GM18498 (cell line): ENCODE data around the gene ZBTB7B.
"Not testable (repeated sequence)": the region's sequence is repeated elsewhere in the genome, so short reads cannot be mapped to it uniquely, and the experiment has no call there.

Source experiments
- ATAC-seq: cut with Tn5 transposase; IDR thresholded peaks from one replicate; pipeline ENCODE4 v1.9.1; 2021; ENCODE audit warnings: mild to moderate bottlenecking, moderate library complexity; ENCODE audit not compliant: unreplicated experiment

The ZBTB7B gene

DNA sequence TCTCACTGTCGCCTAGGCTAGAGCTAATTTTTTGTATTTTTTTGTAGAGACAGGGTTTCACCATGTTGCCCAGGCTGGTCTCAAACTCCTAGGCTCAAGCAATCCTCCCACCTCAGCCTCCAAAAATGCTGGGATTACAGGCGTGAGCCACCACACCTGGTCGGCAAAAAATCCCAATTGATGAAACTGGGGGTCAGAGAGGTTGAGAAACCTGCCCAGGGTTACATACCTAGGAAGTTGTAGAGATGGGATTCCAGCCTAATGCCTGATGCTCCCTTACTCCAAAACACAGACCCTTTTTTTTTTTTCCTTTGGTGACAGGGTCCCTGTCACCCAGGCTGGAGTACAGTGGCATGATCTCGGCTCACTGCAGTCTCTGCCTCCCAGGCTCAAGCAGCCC lies 15.9 kb upstream of the ZBTB7B start:
- ATAC-seq = not testable (repeated sequence)

DNA sequence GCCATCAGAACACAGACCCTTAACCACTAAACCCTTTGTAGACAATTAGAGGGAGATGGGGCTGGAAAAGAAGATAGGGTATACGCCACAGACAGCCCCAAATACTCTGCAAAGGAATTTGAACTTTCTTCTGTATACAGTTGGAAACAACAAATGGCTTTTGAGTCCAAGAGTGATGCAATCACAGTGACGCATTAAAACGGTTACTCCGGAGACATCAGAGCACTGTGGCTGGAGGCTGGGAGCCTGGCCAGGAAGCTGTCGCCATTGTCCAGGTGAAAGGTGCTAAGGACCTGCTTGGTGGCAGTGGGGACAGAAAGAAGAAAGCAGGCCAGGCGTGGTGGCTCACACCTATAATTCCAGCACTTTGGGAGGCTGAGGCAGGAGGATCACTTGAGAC lies 15.3 kb upstream of the ZBTB7B start:
- no peak for ATAC-seq

DNA sequence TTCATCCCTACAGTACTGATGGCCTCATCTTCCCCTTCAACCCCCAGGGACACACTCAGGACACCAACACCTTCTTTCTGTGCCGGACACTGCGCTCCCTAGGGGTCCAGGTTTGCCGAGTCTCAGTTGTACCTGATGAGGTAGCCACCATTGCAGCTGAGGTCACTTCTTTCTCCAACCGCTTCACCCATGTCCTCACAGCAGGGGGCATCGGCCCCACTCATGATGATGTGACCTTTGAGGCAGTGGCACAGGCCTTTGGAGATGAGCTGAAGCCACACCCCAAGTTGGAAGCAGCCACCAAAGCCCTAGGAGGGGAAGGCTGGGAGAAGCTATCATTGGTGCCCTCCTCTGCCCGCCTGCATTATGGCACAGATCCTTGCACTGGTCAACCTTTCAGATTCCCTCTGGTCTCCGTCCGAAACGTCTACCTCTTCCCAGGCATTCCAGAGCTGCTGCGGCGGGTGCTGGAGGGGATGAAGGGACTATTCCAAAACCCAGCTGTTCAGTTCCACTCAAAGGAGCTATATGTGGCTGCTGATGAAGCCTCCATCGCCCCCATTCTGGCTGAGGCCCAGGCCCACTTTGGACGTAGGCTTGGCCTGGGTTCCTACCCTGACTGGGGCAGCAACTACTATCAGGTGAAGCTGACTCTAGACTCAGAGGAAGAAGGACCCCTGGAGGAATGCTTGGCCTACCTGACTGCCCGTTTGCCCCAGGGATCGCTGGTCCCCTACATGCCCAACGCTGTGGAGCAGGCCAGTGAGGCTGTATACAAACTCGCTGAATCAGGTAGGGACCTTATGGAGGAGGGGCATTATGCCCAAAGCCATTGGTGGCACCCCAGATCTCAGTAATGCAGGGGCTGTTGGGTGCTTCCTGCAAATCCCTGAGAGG lies 14.3 kb upstream of the ZBTB7B start:
- ATAC-seq = no peak

DNA sequence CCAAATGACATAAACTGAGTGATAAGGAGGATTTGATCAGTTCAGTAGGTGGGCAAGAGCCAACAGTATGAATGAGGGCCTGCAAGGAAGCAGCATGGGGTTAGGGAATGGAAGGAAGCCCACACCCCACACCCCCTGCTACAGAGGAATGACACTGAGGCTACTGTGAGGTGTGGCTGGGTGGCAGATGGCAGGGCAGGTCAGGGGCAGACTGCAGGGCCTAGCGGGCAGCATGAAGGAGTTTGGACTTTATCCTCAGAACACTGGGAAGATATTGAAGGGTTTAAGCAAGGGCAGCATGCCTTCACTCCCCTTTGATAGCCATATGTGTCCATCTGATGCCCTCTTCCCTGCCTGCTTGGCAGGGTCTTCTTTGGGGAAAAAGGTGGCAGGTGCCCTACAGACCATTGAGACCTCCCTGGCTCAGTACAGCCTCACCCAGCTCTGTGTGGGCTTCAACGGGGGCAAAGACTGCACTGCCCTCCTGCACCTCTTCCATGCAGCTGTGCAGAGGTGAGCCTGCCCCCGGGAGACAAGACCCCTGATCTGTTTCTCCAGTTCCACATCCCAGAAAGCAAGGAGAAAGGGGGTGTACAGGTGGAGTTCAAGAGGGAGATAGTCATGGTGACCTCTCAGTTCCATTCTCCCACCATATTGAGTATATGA lies 13.3 kb upstream of the ZBTB7B start:
- ATAC-seq = no peak

DNA sequence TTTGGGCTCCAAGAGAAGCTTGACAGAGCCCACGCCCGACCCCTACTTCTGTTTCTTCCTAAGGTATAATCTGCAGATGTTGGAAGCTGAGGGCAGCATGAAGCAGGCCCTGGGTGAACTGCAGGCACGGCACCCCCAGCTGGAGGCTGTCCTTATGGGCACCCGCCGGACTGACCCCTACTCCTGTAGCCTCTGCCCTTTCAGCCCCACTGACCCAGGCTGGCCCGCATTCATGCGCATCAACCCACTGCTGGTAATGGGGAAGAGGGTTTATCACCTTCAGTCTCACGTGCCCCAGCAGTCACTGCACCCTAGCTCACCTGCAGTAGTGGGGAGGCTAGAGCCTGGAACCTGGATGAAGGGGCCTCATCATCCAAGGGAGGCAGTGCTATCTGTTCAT lies 12.3 kb upstream of the ZBTB7B start:
- ATAC-seq = no peak

DNA sequence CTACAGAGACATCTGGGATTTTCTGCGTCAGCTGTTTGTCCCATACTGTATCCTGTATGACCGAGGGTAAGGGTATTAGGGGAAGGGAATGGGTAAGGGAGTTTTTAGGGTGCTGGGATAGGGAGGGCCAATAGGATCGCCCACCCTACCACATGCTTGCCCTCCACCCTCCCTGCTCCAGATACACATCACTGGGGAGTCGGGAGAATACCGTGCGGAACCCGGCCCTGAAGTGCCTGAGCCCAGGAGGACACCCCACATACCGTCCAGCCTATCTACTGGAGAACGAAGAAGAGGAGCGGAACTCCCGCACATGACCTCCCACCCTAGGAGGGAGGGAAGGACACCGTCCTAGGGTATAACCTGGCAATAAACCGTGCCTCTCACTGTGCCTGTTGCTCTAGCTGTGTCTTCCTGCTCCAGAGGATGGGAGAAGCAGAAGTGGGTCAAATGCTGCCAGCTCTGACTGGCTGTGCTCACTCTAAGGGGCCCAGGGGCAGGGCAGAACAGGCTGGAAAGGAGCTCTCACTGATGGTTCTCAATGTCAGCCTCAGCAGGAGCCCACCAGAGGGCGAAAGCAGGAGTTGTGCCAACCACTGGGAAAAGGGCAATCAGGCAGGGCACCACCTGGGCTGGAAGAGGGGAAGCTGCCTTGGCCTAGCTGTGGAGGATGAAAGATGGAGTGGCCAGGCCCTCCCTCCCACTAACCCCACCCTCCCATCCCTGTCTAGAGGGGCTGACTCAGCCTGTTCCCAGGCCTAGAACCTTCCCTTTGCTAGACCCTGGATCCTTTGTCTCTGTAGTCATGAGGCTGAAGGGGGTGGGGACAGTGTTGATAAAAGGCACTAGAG lies 9.7 kb upstream of the ZBTB7B start:
- ATAC-seq = no peak

DNA sequence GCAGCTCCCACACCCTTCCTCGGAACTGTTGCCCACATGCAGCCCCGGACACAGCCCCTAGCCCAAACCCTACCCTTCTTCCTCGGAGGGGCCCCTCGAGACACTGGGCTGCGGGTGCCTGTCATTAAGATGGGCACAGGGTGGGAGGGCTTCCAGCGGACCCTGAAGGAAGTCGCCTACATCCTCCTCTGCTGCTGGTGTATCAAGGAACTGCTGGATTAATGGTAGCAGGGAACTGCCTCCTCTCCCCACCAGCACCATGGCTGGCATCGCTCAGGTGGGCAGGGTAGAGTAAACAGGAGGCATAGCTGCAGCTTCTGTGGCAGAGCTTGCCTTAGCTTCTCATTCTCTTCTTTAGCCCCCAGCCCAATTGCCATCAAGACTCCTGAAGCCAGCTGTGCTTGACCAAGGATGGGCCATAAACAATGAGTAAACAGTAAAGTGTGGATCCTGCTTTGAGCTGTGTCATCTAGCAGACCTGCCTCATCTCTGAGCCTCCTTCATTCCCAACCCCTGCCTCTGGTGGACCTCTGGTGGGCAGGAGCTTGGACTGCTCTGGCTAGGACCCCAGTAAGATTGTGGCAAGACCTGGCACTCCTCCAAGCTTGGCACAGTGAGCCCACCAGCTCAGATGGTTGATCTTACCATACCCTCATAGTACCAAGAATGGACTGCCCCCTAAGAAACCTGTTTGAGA lies 8.9 kb upstream of the ZBTB7B start, which contains the start of gene LENEP:
LENEP (plus strand) TSS at position 15 of the 697 bp plus-strand sequence; CDS start at position 37, 22 bp downstream.
- ATAC-seq = no peak

DNA sequence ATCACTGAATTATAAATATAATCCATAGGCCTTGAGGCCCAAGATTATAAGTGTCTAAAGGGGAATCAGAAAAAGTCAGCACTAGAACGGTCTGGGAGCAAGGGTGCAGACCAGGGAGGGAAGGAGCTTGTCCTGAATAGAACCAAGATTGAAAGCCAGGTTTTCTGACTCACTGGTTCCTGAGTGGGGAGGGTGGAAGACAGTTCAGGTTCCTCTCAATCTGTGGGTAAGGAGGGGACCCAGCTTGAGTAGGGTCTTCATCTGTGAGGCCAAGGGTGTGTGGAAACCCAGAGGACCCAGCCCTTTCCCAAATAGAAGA lies 8.4 kb upstream of the ZBTB7B start:
- ATAC-seq = no peak

DNA sequence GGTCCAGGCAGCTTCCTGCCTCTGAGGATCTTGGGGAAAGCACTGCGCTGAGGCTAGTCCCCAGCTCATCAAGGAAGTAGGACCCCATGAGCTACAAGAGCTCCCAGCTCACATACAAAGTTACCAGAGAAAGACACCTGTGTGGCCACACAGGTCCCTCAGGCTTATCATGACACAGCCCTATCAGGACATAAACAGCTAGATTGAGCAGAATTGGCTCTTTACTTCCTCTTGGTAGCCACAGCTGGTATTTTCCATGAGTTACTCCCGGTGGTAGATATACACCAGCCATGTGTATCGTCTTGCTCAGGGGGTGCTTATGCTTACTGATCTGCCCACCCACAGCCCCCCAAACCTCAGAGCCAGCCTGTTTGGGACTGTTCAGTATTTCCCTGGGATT lies 8.0 kb upstream of the ZBTB7B start:
- no peak for ATAC-seq

DNA sequence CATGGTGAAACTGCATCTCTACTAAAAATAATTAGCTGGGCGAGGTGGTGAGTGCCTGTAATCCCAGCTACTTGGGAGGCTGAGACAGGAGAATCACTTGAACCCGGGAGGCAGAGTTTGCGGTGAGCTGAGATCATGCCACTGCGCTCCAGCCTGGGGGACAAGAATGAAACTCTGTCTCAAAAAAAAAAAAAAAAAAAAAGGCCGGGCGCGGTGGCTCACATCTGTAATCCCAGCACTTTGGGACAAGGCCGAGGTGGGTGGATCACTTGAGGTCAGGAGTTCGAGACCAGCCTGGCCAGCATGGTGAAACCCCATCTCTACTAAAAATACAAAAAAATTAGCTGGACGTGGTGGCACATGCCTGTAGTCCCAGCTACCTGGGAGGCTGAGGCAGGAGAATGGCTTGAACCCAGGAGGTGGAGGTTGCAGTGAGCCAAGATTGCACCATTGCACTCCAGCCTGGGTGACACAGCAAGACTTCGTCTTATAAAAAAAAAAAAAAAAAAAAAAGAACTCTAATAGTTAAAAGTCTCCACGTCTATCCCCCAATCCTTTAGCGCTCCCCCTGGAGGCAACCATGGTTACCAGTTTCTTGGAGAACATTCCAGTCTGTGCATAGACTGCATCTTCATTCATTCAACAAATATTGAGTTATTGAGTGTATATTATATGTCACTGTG lies 7.2 kb upstream of the ZBTB7B start:
- not testable (repeated sequence) for ATAC-seq

DNA sequence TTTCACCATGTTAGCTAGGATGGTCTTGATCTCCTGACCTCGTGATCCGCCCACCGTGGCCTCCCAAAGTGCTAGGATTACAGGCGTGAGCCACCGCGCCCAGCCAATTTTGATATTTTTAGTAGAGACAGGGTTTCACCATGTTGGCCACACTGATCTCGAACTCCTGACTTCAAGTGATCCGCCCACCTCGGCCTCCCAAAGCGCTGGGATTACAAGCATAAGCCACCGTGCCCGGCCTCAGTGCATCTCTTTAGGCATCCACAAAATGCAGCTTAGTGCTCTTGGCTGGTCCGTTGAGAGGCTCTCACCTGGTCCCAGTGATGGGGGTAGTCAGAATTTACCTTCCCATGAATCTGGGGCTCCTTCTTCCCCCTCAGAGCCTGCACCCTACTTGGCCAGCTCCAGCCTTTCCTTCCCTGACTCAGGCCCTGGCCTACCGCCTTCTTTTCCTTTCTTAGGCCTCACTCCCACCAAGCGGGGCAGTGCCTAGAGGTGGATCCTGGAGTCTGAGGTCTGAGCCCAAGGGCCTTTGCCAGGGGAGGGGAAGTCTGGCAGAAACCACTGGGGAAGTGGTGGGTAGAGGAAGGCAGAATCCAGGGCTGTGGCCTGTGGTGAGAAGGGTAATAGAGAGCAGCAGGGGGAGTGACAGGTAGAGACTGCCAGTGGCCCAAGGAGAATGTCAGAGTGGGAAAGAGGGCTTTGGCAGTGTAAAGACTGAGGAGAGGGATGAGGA lies 5.5 kb upstream of the ZBTB7B start:
- ATAC-seq = no peak

DNA sequence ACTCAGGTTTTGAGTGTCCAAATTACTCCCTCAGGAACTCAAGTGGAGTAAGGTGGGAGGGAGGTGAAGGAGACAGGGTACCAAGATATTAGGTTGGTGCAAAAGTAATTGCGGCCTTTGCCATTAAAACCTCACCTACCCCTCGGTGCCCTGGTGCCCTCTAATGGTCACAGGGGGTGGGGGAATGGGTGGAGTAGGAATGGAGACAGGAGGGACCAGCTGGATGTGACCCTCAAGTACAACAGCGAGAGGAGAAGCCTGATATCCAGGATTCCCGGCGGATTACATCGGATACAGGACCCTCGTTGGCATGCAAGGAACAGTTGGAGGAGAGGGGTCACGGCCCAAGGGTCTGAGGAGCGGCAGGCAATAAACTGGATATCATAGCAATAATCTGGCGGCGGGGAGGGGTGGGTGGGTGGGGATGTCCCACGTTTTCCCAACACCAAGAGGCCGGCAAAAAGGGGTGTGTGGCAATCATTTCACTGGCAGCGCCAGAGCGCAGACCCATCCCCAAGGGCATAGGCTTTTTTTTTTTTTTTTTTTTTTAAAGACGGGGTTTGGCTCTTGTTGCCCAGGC lies 4.3 kb upstream of the ZBTB7B start:
- no peak for ATAC-seq

DNA sequence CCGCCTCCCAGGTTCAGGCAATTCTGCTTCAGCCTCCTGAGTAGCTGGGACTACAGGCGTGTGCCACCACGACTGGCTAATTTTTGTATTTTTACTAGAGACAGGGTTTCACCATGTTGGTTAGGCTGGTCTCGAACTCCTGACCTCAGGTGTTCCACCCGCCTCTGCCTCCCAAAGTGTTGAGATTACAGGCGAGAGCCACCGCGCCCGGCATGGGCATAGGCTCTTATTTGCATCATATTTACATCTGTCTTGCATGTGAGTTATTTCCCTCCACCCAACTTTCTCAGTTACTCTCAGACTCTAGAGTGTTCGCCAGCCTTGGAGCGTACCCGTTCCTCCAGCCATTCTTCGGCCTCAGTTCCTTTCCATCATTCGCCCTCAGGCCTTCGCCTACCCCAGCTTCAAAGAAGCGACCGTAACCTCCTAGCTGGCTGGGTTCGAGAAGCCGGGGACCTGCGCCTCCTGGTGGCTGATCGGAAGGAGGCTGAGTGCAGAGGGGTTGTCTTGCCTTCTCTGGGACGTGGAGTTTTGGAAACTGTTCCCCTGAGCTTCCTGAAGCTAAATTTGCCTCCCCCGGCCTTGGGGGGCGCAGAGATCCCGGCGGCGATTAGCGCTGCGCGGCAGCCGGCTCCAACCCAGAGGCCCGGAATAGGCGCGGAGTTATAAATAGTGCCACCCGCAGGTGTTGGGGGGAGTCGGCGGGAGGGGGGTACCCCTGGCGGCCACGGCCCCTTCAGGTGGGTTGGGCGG lies 3.6 kb upstream of the ZBTB7B start:
- no peak for ATAC-seq

DNA sequence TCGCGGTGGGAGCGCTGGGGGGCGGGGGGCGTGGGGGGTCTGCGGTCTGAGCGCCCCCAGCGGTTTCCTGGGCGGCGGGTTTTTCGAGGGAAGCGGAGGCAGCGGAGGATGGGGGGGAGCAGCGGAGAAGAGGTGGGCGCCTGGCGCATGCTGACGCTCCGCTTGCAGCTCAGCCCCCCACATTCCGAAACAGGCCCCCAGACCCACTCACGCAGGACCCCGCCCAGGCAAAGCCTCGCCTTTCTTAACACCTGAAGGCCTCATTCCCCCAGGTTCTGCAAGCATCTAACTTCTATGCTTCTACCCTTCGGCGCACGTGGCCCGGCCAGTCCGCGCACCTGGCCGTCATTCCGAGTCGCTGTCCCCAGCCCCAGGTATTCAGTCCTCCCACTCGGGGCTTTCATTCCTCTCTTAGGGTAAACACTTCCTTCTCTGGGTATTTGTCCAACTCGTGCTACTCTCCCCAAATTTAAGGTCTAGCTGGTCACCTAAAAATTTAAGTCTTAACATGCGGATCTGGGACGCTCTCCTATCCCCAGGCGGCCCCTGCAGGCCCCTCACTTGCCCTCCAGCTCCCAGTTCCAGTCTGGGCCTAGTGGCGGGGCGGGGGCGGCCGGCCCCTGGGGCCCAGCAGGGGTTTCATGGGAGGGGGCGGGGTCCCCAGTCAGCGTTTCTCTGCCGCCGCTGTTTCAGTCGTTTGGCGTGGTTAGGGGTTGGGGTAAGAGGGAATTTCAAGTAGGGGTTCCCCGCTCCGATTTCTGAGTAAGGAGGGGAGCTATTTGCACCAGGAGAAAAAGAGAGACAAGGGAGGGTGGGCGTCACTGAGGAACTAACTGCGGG lies 2.8 kb upstream of the ZBTB7B start:
- ATAC-seq = no peak

DNA sequence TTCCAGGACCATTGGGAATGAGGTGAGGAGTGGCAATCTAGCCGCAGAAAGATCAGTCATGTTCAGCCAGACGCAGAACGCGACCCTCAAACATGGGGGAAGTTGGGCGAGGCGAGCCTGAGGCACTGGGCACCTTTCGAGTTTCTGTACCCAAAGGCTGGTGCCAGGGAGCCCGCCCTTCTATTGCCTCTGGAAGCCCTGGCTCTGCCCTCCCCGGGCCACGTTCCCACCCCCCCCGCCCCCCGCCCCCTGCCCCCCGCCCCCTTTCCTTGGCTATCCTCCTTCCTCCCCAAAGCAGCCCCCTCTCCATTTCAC lies 2.2 kb upstream of the ZBTB7B start:
- no peak for ATAC-seq

DNA sequence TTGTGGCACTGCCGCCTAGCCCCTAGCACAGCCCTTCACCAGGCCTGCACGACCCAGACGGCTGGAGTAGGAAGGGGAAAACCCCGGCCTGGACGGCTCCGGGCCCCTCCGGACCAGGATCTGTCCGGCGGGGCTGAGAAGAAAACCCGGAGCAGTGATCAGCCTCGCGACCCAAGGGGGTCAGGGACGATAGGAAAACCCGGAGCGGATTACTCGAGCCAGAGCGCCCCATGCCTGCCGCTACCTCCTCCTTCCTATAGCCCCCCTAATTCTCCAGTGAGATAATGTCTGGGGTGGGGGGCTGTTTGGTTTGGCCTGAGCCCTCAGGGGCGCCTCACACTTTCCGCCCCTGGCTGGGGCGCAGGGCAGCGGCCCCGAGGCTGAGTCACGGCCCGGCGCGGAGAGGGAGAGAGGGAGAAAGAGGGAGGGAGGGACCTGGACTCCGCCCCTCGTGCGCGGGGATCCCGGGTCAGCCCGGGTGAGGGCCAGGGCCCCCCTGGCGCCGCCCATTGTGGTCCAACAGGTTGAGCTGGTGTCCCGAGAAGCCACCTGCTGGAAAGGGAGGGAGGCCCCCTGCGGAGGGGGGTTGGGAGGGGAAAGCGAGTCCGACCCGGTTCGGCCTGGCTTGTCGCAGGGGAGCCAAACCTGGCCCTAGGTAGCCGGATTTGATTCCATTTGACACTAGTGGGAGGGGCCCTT lies 1.7 kb upstream of the ZBTB7B start:
- peak; percentile 42 for ATAC-seq

DNA sequence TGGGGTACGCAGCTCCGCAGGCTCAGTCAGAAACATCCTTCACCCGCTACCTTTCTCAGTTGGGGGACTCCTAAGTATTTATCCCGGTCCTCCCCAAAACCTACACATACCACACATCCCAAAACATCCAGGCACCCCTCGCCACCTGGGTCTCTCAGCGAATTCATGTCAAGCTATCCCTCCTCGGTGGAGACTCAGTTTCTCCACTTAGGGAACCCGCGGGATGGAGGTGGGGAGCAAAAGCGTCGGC lies 1.3 kb upstream of the ZBTB7B start:
- ATAC-seq = no peak
